Vagina (tissue), 2 donors: ENCODE results near the gene MYB.
"Not testable (repeated sequence)": the region's sequence is repeated elsewhere in the genome, so short reads cannot be mapped to it uniquely, and the experiment has no call there.

Experiments used
- CTCF ChIP-seq, 3 experiments: fragments of 450-650 bp in 2 of 3; fragments of 200-600 bp in 1 of 3; sonication (generic) in 1 of 3; IDR thresholded peaks; one replicate each; pipeline ENCODE4 v1.5.1; 2017 to 2019; ENCODE audit warnings: antibody characterized with exemption in 3 of 3, mild to moderate bottlenecking in 2 of 3, moderate library complexity in 2 of 3
- POLR2A ChIP-seq, 2 donors: fragments of 450-650 bp; IDR thresholded peaks; one replicate each; pipeline ENCODE4 v1.6.1; 2017; ENCODE audit warnings: antibody characterized with exemption in 2 of 2, mild to moderate bottlenecking in 2 of 2, moderate library complexity in 2 of 2
- POLR2AphosphoS5 ChIP-seq, 2 donors: sonication (generic); formaldehyde crosslinking; IDR thresholded peaks; one replicate each; pipeline ENCODE4 v1.9.0; 2017; ENCODE audit warnings: antibody characterized with exemption in 2 of 2, mild to moderate bottlenecking in 2 of 2, low read depth in 1 of 2; ENCODE audit not compliant: insufficient read depth in 1 of 2

GRCh38 chr6:135142232-135142631, 38.9 kb upstream of the MYB start:
- TF ChIP-seq CTCF (IDR thresholded peaks at IDR 0.05); POLR2AphosphoS5 (IDR thresholded peaks at IDR 0.05; ENCODE audit: insufficient read depth in 1 of 2, low read depth in 1 of 2); POLR2A (IDR thresholded peaks at IDR 0.05): not testable (repeated sequence)
